ENCODE data around the gene LAP3.
"Not testable (repeated sequence)": the region's sequence is repeated elsewhere in the genome, so short reads cannot be mapped to it uniquely, and the experiment has no call there.

Gene LAP3

GRCh38 chr4:17576932-17577664, at the start of gene LAP3:
TSS of gene LAP3 (plus strand) at chr4:17577198. CDS start at chr4:17577466, 268 bp downstream.
- peak; percentile 98 for DNase-seq

DNA sequence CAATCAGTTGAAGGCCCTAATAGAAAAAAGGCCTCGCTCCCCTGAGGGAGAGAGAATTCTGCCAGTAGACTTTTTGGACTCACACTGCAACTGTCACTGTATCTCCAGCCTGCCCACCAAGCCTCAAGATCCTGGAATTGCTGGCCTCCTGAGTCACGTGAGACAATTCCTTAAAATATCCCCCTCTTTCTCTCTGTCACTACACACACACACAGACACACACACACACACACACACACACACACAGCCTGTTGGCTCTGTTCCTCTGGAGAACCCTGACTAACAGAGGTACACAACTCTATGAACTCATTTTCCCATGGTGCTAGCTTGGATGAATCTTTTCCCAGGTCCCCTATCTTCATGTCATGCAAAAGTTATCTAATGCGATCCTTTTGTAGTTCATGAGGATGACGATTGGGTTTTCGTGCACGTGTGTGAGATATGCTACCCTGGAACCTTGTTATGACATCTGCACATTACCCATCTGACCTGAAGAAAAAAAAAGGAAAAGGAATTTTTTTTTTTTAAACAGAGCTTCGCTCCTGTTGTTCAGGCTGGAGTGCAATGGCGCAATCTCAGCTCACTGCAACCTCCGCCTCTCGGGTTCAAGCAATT, 48.3 kb upstream of the LAP3 start:
- DNase-seq, result no peak

DNA sequence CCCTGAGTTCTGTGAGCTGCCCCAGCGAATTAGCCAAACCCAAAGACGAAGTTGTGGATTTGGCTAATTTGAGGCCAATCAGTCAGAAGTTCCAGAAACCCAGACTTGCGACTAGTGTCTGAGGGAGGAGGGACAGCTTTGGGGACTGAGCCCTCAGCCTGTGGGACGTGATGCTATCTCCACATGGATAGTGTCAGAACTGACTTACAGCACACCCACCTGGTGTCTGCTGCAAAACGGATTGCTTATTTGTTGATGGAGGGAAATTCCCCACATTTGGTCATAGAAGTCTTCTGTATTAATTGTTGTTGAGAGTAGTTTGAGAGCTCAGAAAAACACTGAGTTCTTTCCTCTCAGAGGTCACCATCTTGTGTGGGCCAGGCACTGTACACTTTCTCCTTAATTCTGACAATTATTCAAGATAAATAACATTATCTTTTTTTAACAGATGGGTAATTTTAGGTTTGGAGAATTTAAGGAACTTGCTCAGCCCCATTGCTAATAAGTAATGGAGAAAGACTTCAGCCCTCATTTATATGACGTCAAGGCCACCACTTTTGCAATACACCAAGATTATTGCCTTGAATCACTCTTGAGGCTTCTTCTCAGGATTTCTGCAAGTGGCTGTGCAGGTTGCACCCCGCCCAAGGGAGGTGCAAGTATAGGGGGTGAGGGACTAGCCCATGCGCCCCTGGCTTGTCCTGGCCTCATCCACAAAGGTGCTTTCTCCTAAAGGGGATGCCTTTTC, 45.3 kb upstream of the LAP3 start:
- DNase-seq, result no peak

DNA sequence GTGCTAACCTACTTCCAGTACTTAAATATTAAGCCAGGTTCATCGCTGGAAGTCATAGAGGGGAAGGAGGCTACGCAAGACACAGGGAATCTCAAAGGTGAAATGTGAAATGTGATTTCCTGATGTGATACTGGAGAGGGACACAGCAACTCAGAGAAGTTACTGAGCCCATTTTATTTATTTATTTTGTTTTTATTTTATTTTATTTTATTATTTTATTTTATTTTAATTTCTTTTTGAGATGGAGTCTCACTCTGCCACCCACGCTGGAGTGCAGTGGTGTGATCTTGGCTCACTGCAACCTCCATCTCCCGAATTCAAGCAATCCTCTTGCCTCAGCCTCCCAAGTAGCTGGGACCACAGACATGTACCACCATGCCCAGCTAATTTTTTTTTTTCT, 42.3 kb upstream of the LAP3 start:
- no peak for DNase-seq

DNA sequence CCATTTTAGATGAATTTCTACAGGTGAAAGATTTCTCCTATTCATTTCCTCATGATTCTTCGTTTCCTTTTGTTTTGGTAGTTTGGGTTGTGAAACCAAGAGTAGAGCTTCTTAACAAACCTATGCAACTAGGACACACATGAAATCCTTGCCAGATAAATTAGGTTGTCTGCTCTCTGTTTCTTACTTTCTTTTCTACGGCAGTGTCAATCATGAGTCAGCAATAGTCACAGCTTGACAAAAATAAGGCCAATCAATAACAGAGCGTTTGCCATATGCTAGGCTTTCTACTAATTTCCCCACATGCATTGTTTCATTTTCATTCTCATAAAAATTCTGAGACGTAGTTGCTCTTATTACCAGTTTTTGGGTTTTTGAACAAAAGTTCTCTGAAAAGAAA, 41.8 kb upstream of the LAP3 start:
- DNase-seq, result no peak

DNA sequence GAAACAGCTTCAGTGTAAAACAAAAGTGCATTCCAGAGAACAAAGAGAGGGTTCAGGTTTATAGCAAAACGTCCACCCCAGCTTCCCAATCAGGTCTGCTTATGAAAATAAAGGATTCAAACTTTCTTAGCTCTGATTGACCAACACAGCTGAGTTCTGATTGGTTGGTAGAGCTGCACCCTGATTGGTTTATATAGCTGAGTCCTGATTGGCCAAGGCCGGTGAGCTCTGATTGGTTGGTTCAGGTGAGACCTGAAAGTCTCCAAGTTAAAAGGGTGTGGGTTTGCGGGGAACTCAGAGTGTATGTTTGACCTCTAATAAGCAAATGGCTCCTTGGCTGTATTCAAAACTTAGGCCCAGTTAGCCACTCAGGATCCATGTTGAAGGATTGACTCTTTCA, 41.1 kb upstream of the LAP3 start:
- peak; percentile 11 for DNase-seq

DNA sequence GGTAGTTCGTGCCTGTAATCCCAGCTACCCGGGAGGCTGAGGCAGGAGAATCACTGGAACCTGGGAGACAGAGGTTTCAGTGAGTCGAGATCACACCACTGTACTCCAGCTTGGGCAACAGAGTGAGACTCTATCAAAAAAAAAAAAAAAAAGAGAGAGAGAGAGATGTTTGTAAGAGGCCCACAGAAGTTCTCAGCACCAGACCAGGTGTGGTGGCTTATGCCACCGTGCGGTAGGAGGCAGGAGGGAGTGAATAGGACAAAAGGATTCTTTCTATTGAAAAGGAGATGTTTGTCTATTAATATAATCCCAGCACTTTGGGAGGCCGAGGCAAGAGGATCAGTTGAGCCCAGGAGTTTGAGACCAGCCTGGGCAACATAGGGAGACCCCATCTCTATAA, 39.9 kb upstream of the LAP3 start:
- DNase-seq, result not testable (repeated sequence)

DNA sequence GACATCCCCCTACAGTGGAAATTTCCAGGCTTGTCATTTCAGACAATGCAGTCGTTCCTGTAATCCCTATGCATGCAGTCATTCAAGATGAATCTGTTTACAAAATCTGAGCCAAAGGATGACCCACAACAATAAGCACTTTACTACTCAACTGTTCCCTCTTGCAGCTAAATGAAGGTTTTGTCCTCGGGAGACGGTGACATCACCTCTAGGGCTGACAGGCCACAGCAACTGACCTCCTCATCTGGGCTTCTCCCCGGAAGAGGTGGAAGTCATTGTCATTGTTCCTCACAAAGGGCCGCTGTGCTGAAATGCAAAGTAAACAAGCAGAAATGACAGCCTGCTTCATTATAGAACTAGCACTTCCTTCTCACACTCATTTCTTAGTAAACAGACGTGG, 32.8 kb upstream of the LAP3 start:
- DNase-seq, result no peak

DNA sequence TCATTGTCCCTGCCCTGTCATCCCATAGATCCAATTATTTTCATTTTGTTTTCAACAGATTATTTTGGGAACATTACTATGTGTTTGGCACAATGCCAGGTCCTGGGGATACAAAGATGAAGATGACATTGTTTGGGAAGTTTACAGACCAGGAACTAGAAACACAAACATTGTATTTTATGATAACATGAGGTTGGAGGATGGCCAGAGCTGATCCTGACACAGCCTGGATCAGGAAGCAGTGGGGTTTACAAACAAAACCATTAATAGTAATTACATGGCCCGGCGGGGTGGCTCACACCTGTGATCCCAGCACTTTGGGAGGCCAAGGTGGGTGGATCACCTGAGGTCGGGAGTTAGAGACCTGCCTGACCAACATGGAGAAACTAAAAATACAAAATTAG, 32.2 kb upstream of the LAP3 start:
- no peak for DNase-seq

DNA sequence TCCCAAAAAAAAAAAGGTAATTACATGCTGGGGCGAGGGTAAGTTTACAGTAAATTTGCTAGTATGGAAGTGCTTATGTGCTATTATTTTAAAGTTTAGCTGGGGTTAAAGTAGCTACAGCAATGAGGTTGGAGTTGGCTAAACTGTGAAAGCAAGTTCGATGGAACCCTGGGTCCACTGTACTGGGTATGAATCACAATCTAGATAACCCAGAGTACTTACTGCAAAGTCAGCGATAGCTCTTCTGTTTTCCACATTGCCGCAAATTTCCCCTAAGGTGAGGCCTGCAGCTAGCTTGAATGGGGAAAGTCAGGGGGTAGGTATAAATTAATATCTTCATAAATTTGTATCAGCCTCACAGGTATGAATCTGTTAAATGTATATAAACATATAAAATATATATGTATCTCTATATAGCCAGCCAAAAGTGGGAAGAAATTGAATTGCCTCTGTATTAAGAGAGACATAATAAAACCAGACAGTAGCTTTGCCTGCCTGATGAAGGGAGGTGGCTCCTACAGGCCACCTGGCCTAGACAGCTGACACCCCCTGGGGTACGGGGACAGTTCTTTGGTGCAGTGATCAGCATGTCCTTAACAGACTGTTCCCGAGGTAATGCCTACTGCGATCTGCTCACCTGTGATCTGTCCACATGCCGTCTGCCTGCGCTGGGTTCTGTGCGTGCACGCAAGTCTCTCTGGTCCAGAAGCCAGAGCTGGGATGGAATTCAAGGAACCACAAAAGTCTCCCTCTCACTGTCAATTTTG, 31.4 kb upstream of the LAP3 start:
- no peak for DNase-seq

GRCh38 chr4:17546222-17546621, 30.8 kb upstream of the LAP3 start:
- DNase-seq, result no peak

DNA sequence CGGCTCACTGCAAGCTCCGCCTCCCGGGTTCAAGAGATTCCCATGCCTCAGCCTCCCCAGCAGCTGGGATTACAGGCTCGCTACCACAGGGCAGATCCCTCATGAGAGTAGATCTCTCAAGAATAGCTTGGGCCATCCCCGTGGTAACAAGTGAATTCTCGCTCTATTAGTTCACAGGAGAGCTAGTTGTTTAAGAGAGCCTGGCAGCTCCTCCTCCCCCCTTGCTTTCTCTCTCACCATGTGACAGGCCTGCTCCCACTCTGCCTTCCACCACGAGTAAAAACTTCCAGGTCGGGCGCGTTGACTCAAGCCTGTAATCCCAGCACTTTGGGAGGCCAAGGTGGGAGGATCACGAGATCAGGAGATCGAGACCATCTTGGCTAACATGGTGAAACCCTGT, 30.3 kb upstream of the LAP3 start:
- DNase-seq, result no peak

- DNase-seq, result no peak
These were observed 26.4 kb upstream of the LAP3 start for GRCh38 chr4:17550549-17550948.

- no peak for DNase-seq
These were observed 24.6 kb upstream of the LAP3 start for GRCh38 chr4:17552427-17552826.

- no peak for DNase-seq
These were observed 22.4 kb upstream of the LAP3 start for GRCh38 chr4:17554568-17554967.

GRCh38 chr4:17556498-17556897, 20.5 kb upstream of the LAP3 start:
- DNase-seq, result no peak

- DNase-seq, result no peak
These were observed 19.1 kb upstream of the LAP3 start for GRCh38 chr4:17557880-17558279.

DNA sequence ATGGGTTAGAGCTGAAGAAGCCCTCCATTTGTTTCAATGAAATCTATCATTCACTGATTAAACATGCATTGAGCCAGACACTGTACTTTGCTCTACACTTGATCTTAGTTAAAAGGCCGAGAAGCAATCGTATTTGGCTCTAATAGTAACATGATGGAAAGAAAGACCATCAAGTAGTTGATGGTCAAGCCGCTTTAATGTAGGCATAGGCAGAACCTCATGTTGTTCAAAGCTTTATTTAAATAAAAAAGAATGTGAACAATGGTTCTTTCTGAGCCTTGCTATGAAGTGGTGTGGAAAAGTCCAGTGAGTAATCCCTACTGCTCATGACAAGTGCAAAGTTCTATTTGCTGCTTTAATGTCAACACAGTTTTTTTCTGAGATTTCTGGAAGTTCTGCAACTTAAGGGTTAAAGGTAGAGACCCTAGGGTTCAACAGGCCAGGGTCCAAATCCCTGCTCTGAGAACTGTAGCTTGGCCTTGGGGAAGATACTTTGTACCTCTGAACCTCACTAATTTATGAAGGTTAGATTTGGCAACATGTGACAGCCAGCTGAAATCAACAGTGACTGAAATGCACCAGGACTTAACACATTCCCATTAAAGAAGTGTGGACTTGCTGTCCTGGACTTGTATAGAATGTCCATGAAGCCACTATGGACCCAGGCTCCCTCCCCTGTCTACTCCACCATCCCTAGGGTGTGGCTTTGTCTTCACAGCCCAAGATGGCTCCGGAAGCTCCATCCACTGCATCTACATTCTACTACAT, 17.9 kb upstream of the LAP3 start:
- no peak for DNase-seq

DNA sequence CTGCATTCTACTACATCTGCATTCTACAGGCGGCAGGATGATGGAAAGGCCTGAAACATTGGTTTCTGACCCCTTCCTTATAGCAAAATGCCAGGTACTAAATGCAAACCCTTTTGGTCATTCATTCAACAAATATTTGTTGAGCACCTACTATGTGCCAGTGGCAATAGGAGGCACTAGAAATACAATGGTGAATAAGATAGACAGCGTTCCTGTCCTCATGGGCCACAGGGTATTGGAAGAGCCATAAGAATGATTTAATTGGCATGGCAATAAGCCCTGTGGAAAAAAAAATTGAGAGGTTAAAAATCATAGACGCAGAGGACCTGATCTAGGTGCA, 17.3 kb upstream of the LAP3 start:
- DNase-seq, result no peak

DNA sequence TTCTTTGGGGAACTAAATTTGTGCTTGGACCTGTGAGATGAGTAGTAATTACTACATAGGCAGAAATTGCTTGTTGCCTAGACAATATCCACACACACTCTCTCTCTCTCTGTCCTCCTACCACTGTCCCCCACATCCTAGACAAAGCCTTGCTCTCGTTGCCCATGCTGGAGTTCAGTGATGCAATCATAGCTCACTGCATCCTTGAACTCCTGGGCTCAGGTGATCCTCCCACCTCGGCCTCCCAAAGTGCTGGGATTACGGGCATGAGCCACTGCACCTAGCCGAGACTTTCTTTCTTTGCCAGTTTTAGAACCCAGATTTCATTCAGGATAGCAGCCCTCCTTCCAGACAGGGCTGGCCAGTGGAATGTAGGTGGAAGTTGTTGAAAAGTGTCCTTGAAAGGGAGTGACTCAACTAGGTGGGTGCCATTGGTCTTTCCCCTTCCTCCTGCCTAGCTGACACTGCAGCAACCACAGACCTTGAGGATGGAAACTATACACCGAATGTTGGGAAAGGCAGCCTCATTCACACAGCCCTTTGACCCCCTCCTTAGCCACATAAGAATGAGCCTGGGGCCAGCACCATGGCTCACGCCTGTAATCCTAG, 16.8 kb upstream of the LAP3 start:
- DNase-seq, result no peak

GRCh38 chr4:17561195-17561909, 15.6 kb upstream of the LAP3 start:
- no peak for DNase-seq

DNA sequence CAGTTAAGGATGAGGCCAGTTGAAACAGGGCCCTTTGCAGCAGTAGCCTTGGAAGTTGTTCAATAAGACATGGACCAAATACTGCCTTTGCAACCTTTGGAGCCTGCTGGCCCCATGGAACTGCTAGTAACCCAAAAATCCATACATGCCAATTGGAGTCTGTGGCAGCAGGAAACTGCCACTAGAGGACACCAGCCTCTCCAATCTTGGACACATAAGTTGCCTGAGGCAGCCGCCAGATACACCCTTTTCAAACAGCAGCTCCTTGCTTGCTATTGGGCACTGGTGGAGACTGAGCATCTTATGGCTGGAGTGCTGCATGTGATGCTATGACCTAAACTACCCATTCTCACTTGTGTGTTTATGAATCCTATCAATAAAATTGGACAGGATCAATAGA, 14.8 kb upstream of the LAP3 start:
- DNase-seq, result no peak
